ENCODE data around the gene FAM168A.

DNA sequence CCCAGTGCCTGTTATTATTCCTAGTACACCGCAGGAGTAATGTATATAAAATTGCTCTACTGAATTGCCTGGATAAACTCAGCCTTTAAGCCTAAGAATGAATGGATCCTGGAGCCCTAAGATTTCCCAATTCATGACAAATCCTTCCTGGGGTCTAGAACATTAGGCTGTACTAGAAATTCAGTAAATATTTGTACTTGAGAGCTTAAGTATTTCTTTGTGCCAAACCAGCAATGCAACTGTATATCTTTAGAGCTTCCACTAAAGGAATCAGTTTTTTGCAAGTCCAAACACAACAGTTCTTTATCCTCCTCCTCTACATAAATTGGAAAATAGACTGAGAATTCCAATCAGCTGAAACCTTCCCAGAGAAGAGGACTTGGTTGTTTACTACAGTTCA, 65.6 kb downstream of the FAM168A start:
- TF ChIP-seq, protein P1, sequence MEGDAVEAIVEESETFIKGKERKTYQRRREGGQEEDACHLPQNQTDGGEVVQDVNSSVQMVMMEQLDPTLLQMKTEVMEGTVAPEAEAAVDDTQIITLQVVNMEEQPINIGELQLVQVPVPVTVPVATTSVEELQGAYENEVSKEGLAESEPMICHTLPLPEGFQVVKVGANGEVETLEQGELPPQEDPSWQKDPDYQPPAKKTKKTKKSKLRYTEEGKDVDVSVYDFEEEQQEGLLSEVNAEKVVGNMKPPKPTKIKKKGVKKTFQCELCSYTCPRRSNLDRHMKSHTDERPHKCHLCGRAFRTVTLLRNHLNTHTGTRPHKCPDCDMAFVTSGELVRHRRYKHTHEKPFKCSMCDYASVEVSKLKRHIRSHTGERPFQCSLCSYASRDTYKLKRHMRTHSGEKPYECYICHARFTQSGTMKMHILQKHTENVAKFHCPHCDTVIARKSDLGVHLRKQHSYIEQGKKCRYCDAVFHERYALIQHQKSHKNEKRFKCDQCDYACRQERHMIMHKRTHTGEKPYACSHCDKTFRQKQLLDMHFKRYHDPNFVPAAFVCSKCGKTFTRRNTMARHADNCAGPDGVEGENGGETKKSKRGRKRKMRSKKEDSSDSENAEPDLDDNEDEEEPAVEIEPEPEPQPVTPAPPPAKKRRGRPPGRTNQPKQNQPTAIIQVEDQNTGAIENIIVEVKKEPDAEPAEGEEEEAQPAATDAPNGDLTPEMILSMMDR (IDR thresholded peaks at IDR 0.05; ENCODE audit: poor library complexity) = no peak
- no peak for TF ChIP-seq EZH2 (IDR thresholded peaks at IDR 0.05; ENCODE audit: borderline replicate concordance)
- TF ChIP-seq EZH2phosphoT487 (IDR thresholded peaks at IDR 0.05; ENCODE audit: low read depth, severe bottlenecking, unreplicated experiment) = no peak
